Measurements from ENCODE around the gene MRPL34.

The MRPL34 gene

GRCh38 chr19:17338433-17339078, 32.9 kb downstream of the MRPL34 start:
- Histone ChIP-seq H4K20me1 (ENCODE audit: insufficient read depth, low read length) (no peaks in the 10 kb centered on the region), H3F3A (ENCODE audit: insufficient read depth, low read length) (peaks cover 18% of the 10 kb centered on the region), H3K27ac (ENCODE audit: low read length) (no peak overlapping the region), H3K4me3 (ENCODE audit: low read length) (peak overlapping the region; percentile 83), H3K9me2 (replicated peaks; ENCODE audit: insufficient read depth, low read length) (no peaks in the 10 kb centered on the region), H3K9ac (ENCODE audit: low read length) (peak overlapping the region; percentile 84), H2AFZ (ENCODE audit: low read length) (no peak overlapping the region; the same call in 1 of the 2 replicates), H3K4me2 (ENCODE audit: low read depth, low read length) (peak overlapping the region; percentile 97), H3K9me3 (replicated peaks; ENCODE audit: insufficient read depth, low read length) (no peaks in the 10 kb centered on the region), H3K4me1 (ENCODE audit: low read length) (peaks cover 10% of the 10 kb centered on the region), H3K79me2 (ENCODE audit: low read length) (peaks cover 12% of the 10 kb centered on the region), H3K36me3 (replicated peaks; ENCODE audit: insufficient read depth, low read length) (no peaks in the 10 kb centered on the region), H3K27me3 (replicated peaks; ENCODE audit: insufficient read depth, low read length) (no peaks in the 10 kb centered on the region)
- TF ChIP-seq, protein P1, sequence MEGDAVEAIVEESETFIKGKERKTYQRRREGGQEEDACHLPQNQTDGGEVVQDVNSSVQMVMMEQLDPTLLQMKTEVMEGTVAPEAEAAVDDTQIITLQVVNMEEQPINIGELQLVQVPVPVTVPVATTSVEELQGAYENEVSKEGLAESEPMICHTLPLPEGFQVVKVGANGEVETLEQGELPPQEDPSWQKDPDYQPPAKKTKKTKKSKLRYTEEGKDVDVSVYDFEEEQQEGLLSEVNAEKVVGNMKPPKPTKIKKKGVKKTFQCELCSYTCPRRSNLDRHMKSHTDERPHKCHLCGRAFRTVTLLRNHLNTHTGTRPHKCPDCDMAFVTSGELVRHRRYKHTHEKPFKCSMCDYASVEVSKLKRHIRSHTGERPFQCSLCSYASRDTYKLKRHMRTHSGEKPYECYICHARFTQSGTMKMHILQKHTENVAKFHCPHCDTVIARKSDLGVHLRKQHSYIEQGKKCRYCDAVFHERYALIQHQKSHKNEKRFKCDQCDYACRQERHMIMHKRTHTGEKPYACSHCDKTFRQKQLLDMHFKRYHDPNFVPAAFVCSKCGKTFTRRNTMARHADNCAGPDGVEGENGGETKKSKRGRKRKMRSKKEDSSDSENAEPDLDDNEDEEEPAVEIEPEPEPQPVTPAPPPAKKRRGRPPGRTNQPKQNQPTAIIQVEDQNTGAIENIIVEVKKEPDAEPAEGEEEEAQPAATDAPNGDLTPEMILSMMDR (IDR thresholded peaks at IDR 0.05; ENCODE audit: low read length): no peak
- no peak for TF ChIP-seq EZH2 (optimal IDR thresholded peaks at IDR 0.05; ENCODE audit: low read depth, low read length)
- TF ChIP-seq EZH2phosphoT487 (IDR thresholded peaks at IDR 0.05; ENCODE audit: low read length): no peak
- DNase-seq: no peak

GRCh38 chr19:17339088-17339741, 33.5 kb downstream of the MRPL34 start:
- Histone ChIP-seq H3K4me3 (ENCODE audit: low read length) (no peak overlapping the region), H3K9me3 (replicated peaks; ENCODE audit: insufficient read depth, low read length) (no peaks in the 10 kb centered on the region), H3K9me2 (replicated peaks; ENCODE audit: insufficient read depth, low read length) (no peaks in the 10 kb centered on the region), H3K27ac (ENCODE audit: low read length) (no peak overlapping the region), H4K20me1 (ENCODE audit: insufficient read depth, low read length) (no peaks in the 10 kb centered on the region), H3K36me3 (replicated peaks; ENCODE audit: insufficient read depth, low read length) (no peaks in the 10 kb centered on the region), H2AFZ (ENCODE audit: low read length) (no peak overlapping the region), H3F3A (ENCODE audit: insufficient read depth, low read length) (peaks cover 13% of the 10 kb centered on the region), H3K79me2 (ENCODE audit: low read length) (peaks cover 12% of the 10 kb centered on the region), H3K4me1 (ENCODE audit: low read length) (peaks cover 6% of the 10 kb centered on the region), H3K4me2 (ENCODE audit: low read depth, low read length) (no peak overlapping the region), H3K27me3 (replicated peaks; ENCODE audit: insufficient read depth, low read length) (no peaks in the 10 kb centered on the region), H3K9ac (ENCODE audit: low read length) (no peak overlapping the region)
- TF ChIP-seq EZH2 (optimal IDR thresholded peaks at IDR 0.05; ENCODE audit: low read depth, low read length) (no peak), EZH2phosphoT487 (IDR thresholded peaks at IDR 0.05; ENCODE audit: low read length) (no peak)
- TF ChIP-seq, protein P1 (IDR thresholded peaks at IDR 0.05; ENCODE audit: low read length): no peak
- no peak for DNase-seq

DNA sequence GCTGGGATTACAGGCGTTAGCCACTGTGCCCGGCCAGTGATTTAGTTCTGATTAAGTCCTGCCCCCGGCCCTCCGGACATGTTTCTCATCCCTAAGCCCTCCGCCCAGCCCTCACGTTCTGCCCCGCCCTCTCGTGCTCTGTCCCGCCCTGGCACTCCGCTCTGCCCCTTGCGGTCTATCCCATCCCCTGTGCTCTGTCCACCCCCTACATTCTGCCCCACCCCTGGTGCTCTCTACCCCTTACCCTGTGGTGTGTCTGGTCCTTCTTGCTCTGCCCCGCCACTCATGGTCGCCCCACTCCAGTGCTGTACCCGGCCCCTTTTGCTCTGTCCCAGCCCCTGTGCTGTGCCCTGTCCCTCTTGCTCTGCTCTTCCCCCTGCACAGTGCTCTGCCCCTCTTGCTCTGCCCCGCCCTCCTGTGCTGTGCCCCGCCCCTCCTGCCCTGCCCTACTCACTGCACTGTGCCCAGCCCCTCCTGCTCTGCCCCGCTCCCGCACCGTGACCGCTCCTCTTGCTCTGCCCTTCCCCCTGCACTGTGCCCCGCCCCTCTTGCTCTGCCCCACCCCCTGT, 34.7 kb downstream of the MRPL34 start:
- Histone ChIP-seq H3K4me2 (ENCODE audit: low read depth, low read length) (no peak overlapping the region), H3K9me2 (replicated peaks; ENCODE audit: insufficient read depth, low read length) (no peaks in the 10 kb centered on the region), H3K9me3 (replicated peaks; ENCODE audit: insufficient read depth, low read length) (no peaks in the 10 kb centered on the region), H3K79me2 (ENCODE audit: low read length) (peaks cover 12% of the 10 kb centered on the region), H3K9ac (ENCODE audit: low read length) (no peak overlapping the region), H3K27ac (ENCODE audit: low read length) (no peak overlapping the region), H3K4me3 (ENCODE audit: low read length) (no peak overlapping the region), H3K36me3 (replicated peaks; ENCODE audit: insufficient read depth, low read length) (no peaks in the 10 kb centered on the region), H3F3A (ENCODE audit: insufficient read depth, low read length) (peaks cover 11% of the 10 kb centered on the region), H3K27me3 (replicated peaks; ENCODE audit: insufficient read depth, low read length) (no peaks in the 10 kb centered on the region), H4K20me1 (ENCODE audit: insufficient read depth, low read length) (no peaks in the 10 kb centered on the region), H2AFZ (ENCODE audit: low read length) (no peak overlapping the region), H3K4me1 (ENCODE audit: low read length) (peaks cover 6% of the 10 kb centered on the region)
- no peak for DNase-seq
- TF ChIP-seq, protein P1 (IDR thresholded peaks at IDR 0.05; ENCODE audit: low read length): no peak
- TF ChIP-seq EZH2phosphoT487 (IDR thresholded peaks at IDR 0.05; ENCODE audit: low read length): no peak
- TF ChIP-seq EZH2 (optimal IDR thresholded peaks at IDR 0.05; ENCODE audit: low read depth, low read length): no peak

All from MM.1S (cell line).